DOHH2 (cell line): Measurements from ENCODE around the gene FZD8.

Experiments used
- CTCF ChIP-seq: fragments of 200-600 bp; sonication (generic); IDR thresholded peaks from one replicate; pipeline ENCODE4 v1.5.1; 2014; ENCODE audit warnings: antibody characterized with exemption, mild to moderate bottlenecking, low read depth, low read length; ENCODE audit not compliant: poor library complexity, severe bottlenecking
- EZH2phosphoT487 ChIP-seq: fragments of 200-600 bp; sonication (generic); IDR thresholded peaks from 2 replicates; pipeline ENCODE4 v1.6.1; 2017; ENCODE audit warnings: borderline replicate concordance, mild to moderate bottlenecking, antibody characterized with exemption, low read length, moderate library complexity, mixed read lengths

DNA sequence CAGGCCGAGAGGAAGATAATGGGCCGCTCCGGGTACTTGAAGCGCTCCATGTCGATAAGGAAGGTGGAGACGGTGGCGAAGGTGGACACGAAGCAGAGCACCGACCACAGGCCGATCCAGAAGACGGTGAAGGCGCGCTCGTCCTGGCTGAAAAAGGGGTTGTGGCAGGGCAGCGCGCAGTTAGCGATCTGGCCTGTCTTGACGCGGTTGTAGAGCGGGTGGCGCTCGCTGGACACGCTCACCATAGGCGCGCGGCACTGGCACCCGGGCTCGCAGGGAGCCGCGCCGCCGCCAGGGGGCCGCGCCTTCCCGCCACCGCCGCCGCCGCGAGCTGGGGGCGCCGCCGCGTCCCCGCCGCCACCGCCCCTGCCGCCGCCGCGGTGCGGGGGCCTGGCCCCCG, 1.6 kb downstream of the FZD8 start:
- no peak for TF ChIP-seq CTCF
- TF ChIP-seq EZH2phosphoT487, result no peak
